GM19035 (cell line): ENCODE data around the gene PODN.

ENCODE experiments used
- ATAC-seq: cut with Tn5 transposase; IDR thresholded peaks from one replicate; pipeline ENCODE4 v1.9.1; 2021; ENCODE audit not compliant: unreplicated experiment

Gene PODN

GRCh38 chr1:53130598-53130877 lies 68.5 kb downstream of the PODN start:
- ATAC-seq: no peak

- no peak for ATAC-seq
Observed at GRCh38 chr1:53130878-53131589, 69.0 kb downstream of the PODN start.

GRCh38 chr1:53131590-53131938 lies 69.6 kb downstream of the PODN start:
- ATAC-seq: no peak

DNA sequence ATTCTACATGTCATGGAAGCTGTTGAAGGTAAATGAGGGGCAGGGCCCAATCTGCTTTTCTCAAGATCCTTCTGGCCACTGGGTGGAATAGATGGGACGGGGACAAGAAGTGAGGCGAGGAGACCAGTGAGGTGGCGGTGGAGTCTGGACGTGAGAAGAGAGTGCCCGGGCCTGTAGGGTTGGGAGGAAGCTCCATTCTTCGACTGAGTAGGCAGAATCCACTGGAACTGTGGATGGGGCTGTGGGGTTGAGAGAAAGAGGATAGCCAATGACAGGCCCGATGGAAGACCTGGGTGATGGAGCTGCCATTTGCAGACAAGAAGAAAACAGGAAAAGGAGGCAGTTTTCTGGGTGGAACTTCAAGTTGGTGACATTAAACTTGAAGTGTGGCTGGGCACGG lies 70.2 kb downstream of the PODN start:
- ATAC-seq: no peak

DNA sequence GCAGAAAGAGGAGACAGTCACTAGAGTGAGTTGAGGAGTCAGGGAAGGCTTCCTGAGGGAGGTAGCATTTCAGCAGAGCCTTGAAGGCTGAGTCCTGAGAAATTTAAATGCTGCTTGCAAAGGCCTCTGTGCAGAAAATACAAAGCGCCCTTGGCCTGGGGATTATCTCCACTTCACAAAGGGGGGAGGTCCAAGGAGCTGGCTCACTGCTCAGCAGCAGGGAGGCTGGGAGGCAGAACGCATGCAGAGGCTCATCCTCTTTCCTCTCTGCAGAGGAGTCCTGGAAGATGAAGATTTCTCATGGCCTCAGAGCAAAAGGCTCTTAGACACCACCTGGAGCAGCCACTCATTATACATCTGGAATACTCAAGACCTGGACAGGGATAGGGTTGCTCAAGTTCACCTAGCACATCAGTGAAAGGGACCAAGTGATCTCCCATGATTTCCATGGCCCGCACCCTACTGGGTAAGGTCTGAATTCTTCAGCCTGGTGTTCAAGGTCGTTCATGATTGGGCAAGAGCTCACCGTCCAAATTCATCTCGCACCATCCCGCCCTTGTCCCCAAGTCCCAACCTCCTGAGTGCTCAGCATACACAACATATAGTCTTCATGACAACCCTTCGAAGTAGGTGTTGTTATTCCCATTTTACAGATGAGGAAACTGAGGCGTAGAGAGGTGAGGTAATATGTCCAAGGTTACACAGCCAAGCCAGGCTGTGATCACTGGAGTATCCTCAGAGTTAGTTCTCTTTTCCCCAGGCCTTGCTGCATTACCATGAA lies 71.4 kb downstream of the PODN start:
- ATAC-seq: no peak

GRCh38 chr1:53134042-53134485 lies 72.1 kb downstream of the PODN start:
- ATAC-seq: no peak
